ENCODE data around the gene MARCHF9.

GRCh38 chr12:57735952-57736740 is 18.8 kb upstream of the MARCHF9 start:
- TF ChIP-seq, protein P1, sequence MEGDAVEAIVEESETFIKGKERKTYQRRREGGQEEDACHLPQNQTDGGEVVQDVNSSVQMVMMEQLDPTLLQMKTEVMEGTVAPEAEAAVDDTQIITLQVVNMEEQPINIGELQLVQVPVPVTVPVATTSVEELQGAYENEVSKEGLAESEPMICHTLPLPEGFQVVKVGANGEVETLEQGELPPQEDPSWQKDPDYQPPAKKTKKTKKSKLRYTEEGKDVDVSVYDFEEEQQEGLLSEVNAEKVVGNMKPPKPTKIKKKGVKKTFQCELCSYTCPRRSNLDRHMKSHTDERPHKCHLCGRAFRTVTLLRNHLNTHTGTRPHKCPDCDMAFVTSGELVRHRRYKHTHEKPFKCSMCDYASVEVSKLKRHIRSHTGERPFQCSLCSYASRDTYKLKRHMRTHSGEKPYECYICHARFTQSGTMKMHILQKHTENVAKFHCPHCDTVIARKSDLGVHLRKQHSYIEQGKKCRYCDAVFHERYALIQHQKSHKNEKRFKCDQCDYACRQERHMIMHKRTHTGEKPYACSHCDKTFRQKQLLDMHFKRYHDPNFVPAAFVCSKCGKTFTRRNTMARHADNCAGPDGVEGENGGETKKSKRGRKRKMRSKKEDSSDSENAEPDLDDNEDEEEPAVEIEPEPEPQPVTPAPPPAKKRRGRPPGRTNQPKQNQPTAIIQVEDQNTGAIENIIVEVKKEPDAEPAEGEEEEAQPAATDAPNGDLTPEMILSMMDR (IDR thresholded peaks at IDR 0.05), result peak in 1 of 7 experiments; percentile 11
- TF ChIP-seq POLR2A (IDR thresholded peaks at IDR 0.05), result no peak
